HG02943 (cell line): ENCODE data around the gene CTNNBL1.
"Not testable (repeated sequence)": the region's sequence is repeated elsewhere in the genome, so short reads cannot be mapped to it uniquely, and the experiment has no call there.

ENCODE experiments used
- ATAC-seq: cut with Tn5 transposase; IDR thresholded peaks from one replicate; pipeline ENCODE4 v1.9.1; 2021; ENCODE audit warnings: mild to moderate bottlenecking, low read depth, moderate library complexity; ENCODE audit not compliant: unreplicated experiment

The CTNNBL1 gene

GRCh38 chr20:37704955-37705354 lies 11.1 kb downstream of the CTNNBL1 start:
- ATAC-seq: no peak

- no peak for ATAC-seq
Measured at GRCh38 chr20:37706298-37706697, 12.5 kb downstream of the CTNNBL1 start.

GRCh38 chr20:37711001-37711400 lies 17.2 kb downstream of the CTNNBL1 start:
- ATAC-seq: no peak

DNA sequence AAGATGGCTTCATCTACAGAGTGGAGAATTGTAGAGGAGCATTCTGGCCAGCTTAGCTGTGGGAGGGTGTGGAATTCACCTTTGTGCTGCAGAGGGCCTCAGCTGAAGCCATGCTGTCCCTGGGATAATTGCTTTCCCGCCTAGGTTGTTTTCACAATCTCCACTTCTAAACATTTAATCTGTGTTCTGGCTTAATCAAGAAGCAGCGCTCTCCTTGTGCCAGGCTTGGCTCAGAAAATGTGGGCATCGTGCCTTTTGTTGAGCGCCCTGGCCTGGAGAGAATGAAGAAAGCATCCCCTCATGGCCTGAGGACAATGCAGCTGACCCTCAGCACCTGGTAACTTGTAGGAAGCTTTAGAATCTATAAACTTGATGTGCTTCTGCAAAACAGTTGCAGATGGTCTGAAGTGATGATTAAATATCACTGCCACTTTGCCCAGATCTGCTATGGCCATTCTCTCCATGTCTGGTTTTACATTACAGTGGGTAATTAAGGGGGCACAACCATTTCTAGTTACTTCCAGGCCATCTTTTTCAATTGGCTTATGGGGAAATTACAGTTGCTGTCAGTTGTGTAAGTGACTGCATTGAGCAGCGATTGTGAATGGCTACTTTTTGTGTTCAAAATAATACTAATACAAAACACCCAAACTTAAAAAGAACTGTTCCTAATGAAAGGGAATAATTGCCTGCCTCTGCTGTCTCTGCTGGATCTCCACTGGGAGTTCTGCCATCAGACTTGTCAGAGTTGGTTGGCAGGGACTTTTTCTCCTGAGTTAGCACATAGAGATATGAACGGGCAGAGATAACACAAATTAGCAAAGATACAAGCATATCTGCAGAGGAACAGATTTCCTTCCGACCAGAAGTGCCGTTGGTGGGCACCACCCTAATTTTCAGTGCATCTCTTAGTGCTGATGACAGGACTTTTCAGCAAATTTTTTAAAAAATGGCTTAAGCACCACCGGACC lies 18.4 kb downstream of the CTNNBL1 start:
- ATAC-seq: no peak

DNA sequence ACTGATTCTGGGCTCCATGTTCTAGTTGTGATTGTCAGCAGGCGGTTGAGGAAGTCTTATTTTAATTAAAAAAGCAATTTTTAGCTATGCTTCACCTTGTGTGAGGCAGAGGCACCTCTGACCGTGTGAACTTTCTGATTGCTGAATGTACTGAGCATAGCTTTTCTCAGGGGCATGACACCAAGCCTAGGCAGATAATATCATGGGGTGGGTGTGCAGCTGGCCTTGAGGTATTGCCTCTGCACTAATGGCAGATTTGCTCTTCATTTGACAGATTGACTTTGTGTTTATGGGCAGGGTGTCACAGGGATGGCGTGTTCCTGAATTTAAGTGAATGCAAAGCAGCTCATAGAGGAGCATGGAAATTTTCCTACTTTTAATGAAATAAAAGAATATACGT lies 19.6 kb downstream of the CTNNBL1 start:
- no peak for ATAC-seq

DNA sequence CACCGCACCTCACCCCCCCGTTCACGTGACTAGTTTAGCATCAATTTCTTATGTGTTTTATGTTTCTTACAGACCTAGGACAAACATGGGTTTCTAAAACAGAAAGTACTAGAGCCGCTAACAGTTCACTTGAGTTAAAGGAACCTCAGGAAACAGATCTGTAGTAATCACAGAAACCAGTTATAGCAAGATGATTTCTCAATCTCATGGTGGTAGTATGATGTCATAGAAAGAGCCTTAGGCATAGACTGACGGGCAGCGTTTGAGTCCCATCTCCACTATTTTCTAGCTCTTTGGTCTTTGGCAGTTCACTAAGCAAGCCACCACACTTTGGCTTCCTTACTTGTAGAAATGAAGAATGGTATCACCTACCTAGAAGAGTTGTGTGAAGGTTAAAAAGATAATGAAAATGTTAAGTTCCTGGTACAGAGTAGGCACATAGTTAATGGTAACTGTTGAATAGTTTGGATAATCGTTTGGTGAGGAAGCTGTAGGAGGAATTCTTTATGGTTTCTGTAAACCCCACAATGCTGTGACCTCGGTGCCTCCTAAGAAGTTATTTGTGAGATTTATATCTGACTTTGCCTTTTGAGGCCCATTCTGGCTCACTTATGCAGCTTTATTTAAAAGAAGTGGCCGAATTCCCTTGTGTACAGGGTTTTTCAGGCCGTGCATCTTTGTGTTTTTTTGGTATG lies 21.3 kb downstream of the CTNNBL1 start:
- no peak for ATAC-seq

GRCh38 chr20:37721751-37722150 lies 27.9 kb downstream of the CTNNBL1 start:
- no peak for ATAC-seq

GRCh38 chr20:37722312-37722711 lies 28.5 kb downstream of the CTNNBL1 start:
- ATAC-seq: not testable (repeated sequence)

DNA sequence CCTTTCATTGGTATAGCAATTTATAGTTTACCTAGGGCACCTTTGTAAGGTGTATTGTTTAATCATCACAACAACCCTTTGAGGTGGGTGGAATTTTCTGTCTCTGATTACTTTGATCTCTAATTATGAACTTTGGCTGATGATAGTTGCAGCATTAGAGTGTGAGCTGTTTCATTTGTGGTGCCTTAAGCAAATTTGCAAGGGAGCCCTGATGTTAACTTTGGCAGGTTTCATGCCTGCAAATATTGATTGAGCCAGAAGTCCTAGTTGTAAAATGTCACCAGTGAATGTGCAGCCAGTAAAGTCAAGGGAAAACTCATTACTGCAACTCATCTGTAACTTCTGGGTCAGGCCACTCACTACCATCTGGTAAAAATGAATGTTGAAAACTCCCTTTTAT lies 29.8 kb downstream of the CTNNBL1 start:
- ATAC-seq: no peak

DNA sequence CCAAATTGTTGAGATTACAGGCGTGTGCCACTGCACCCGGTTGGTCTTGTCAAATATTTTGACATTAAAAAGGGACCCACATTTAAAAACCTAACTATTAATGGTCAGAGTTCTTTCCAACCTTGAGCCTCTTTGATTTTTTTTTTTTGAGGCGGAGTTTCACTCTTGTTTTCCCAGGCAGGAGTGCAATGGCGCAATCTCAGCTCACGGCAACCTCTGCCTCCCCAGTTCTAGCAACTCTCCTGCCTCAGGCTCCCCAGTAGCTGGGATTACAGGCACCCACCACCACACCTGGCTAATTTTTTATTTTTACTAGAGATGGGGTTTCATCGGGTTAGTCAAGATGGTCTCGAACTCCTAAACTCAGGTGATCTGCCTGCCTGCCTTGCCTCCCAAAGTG lies 31.3 kb downstream of the CTNNBL1 start:
- ATAC-seq: no peak

DNA sequence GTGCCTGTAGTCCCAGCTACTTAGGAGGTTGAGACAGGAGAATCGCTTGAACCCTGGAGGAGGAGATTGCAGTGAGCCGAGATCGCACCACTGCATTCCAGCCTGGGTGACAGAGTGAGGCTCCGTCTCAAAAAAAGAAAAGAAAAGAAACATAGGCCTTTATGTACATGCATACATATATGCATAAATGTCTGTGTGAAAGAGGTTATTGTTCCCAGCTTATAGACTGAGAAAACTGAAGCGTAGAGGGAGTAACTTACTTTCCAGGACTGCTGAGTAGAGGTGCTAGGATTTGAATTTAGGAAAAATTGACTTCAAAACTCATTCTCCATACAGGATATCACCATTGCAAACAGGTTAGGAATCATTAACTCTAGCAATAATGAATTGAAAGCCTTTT lies 32.0 kb downstream of the CTNNBL1 start:
- ATAC-seq: no peak

GRCh38 chr20:37726321-37726720 lies 32.5 kb downstream of the CTNNBL1 start:
- ATAC-seq: no peak

DNA sequence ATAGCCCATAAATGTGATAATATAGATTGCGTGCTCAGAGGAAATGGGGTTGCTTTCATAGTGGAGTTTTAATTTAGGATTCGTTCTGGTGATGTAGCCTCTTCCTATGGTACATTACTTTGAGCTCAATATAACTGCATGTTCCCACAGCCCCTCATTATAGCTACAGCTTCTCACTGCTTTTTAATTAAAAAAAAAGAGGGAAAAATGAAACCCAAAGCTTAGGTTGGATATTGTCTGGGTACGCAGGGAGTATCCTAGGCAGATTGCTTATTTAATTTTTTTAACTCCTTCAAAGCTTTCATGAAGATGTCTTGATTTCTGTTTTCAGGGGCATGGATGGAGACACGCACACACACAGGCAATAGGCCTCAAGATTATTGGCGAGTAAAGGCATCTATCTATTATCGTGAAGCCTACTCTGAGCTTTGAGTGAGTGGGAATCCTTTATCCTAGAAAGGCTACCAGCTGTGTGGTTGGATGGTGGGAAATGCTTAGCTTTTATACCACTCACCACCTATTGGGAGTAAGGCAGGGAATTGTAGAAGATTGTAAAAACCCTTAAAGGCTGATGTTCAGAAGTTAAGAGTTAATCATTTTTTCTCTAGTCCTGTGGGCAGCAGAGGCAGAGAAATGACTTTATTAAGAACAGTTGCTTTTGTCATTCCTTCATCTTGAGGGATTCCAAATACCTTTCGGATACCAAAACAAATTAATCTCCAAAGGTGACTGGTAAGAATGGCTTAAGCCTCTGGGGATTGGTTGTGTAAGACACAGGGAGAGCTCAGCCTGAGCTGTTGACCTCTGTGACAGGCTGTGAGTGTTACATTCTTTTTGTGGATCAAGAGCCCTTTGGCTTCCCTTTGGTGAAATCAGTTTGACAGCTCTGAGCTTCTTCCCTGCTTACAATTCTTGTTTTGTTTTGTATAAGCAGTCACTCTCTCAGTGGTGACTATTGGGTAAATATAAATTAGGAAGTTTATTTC lies 33.4 kb downstream of the CTNNBL1 start:
- ATAC-seq: no peak

DNA sequence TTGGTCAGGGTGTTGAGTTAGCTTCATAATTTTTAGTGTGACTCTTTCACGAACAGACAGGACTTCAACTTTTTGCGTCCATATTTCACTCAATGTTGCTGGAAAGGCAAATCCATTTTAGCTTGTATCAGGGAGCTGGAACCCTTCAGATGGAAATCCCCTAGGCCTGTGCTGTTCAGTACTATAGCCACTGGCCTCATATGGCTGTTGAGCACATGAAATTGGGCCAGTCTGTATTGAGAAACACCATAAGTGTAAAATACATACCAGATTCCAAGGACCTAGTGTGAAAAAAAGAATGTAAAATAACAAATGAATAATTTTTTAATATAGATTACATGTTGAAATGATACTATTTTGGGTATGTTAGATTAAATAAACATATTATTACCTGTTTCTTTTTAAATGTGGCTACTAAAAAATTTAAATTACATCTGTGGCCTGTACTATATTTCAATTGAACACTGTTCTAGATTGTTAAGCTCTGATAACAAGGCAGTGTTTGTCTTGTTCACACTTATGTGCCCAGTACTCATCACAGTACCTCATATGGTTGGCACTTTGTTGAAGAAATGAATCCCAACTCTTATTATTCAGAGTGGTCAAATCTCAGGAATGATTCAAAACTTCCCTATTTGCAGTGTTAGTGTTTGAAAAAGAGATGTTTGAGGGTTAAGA lies 34.3 kb downstream of the CTNNBL1 start:
- ATAC-seq: no peak

GRCh38 chr20:37728635-37728983 lies 34.8 kb downstream of the CTNNBL1 start:
- ATAC-seq: no peak

- ATAC-seq: no peak
Measured at GRCh38 chr20:37729452-37729851, 35.6 kb downstream of the CTNNBL1 start.

DNA sequence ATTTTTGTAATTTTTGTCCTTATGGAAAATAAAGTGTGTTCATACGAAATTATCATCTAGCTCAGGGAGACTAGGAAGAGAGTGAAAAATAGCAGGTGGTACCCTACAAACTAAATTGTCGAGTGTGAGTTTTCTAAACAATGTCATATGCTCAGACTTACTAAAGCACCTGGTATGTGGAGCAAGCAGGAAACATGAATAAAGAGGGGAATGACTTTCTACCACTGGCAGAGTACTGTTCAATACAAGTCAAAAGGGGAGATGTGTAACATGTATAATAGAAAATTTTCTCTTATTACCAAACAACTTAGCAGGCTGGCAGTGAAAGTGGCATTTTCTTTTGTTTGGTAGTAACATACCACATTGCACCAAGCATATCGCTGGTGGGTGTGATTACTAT lies 36.1 kb downstream of the CTNNBL1 start:
- ATAC-seq: no peak

DNA sequence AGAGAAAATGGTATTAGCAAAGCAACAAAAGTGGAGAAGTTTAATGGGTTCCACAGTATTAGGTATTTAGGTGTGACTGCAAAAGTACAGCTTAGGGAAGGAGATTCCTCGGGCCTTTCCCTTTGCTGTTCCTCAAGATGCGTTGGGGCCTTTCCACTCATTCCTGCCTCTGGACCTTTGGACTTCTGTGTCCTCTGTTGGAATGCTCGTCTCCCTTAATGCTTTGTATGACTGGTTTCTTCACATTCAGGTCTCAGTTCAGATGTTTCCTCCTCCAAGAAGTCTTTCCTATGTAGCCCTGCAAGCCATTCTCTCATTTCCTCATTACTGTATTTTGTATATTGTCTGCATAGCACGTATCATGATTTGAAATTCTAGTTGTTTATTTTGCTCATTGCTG lies 39.6 kb downstream of the CTNNBL1 start:
- no peak for ATAC-seq

DNA sequence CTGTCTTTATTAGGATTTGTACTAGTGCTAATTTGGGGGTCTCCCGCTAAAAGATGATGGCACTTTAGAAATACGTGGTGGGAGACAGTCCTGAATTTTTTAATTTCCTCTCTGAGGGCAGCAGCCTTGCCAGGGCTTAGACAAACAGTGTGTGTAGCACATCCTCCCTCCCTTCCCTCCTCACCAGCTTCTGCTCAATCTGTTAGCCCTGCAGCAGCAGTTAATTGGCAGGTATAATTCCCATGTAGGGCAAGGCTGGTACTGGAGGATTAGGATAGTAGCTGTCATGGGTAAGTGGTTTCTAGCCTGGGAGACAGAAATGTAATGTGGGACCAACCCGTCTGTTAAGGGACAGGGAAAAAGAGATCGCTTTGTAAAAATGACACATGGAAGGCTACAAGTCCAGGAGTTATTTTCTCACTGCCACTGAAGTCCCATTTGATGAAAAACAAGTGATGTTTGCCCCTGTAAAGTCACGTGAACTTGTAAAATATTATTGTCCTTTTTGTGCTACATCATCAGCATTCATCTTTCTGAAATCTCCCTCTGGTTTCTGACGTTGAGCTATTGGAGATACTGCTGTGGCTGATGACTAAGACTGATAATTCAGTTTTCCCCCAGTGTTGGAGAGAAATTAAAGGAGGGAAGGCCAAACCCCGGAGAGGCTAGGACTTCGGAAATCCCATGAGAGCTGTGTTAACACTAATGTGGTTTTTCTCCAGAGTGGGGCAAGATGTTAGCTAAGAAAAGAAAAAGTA lies 40.6 kb downstream of the CTNNBL1 start:
- ATAC-seq: no peak
